ENCODE measurements around the gene EIF4E3.
A peak's percentile ranks its signal among the peaks of the same experiment; 100 is the strongest.

The EIF4E3 gene

DNA sequence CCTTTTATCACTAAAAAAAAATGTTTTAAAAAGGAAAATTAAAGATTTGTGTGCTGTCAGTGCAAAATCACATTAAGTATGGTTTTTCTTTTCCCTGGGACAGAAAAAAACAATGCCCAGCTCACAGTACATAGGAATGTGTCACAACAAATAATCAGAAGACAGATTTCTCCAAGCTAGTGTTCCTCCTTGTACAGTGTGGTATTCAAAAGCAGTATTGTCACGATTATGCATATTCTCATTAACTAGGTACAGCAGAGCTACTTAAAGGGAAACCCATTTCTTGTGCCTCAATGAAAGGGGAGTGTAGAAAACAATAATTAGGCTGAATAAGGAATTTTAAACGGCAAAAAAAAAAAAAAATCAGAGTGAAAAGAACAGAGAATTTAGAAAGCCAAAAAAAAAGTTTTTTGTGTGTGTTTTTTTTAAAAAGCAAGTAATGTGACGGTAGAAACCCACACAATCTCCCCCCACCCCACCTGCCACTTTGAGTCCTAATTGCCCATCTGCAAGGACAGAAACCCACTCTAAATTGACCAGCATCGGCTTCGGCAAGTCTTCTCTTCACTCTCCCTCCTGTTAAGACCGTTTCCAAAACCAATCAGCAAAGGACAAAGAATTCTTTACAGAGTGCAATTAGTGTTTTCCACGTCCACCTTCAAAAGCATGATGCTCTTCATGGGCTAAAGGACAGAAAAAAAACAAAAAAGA lies 41.0 kb downstream of the EIF4E3 start:
- no peak for FAIRE-seq
- DNase-seq (ENCODE audit: insufficient read length) = no peak
- TF ChIP-seq TAF1 (IDR thresholded peaks at IDR 0.05; ENCODE audit: borderline replicate concordance, low read depth, low read length) (no peak), POLR2A (IDR thresholded peaks at IDR 0.05; ENCODE audit: low read depth, low read length) (no peak), POLR2AphosphoS5 (IDR thresholded peaks at IDR 0.05; ENCODE audit: low read depth, low read length) (no peak)

DNA sequence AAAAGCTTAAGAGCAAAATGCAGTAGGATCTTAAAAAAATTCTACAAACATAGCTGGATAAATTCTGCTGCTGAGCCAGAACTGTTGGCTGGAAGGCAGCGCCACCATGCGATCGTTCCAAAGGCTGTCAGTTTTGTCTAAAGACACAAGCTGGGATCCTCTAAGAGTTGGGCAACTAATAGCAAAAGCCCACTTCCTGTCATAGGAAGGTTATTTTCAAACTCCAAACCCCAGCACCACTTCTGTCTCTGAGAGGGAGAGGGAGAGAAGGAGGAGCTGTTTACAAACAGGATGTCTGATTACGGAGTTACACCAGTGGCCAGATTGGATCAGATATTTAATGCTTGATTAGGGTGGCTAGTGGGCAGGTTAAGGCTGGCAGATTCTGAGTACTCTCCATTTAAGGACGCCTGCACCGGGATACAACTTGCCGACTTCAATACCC lies 44.0 kb downstream of the EIF4E3 start:
- peak; percentile 73 for FAIRE-seq
- no peak for DNase-seq (ENCODE audit: insufficient read length)
- TF ChIP-seq TAF1 (IDR thresholded peaks at IDR 0.05; ENCODE audit: borderline replicate concordance, low read depth, low read length) = no peak
- TF ChIP-seq POLR2A (IDR thresholded peaks at IDR 0.05; ENCODE audit: low read depth, low read length) = no peak
- no peak for TF ChIP-seq POLR2AphosphoS5 (IDR thresholded peaks at IDR 0.05; ENCODE audit: low read depth, low read length)

DNA sequence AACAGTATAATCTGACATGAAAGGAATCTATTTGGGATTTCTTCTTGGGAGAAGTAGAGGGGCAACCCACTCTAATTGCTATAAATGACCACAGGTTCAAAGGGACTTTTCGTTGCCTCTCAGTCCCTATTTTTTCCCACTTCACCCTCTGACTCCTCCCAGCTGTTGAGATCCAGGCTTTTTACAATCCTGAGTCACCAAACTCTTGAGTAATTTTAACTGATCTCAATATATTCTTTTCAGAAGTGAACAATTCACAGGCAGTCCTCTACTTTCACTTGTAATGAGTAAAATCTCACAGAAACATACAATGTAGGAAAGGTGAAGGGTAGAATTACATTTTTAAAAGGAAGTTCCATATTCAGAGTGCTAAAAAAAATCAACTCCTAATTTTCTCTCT lies 44.6 kb downstream of the EIF4E3 start:
- TF ChIP-seq TAF1 (IDR thresholded peaks at IDR 0.05; ENCODE audit: borderline replicate concordance, low read depth, low read length) = no peak
- no peak for TF ChIP-seq POLR2A (IDR thresholded peaks at IDR 0.05; ENCODE audit: low read depth, low read length)
- TF ChIP-seq POLR2AphosphoS5 (IDR thresholded peaks at IDR 0.05; ENCODE audit: low read depth, low read length) = no peak
- no peak for FAIRE-seq
- DNase-seq (ENCODE audit: insufficient read length) = no peak

DNA sequence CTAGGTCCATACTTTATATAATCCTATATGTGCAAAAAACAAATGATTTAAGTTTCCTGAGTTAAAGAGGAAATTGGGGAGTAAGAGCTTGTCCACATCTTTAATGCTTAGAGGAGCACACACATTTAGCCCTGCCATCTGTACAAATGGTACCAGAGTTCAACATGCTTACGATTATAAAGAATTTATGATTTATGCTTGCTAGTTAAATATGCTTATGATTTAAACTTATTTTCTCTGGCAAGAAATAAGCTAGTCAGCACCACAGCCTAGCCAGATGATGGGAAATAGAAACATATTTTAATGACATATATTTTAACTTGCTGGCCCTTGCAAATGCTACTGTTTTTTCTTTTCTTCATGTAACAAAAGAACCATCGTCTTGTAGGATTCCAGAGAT lies 48.3 kb downstream of the EIF4E3 start:
- FAIRE-seq (no peak), DNase-seq (ENCODE audit: insufficient read length) (no peak)
- TF ChIP-seq TAF1 (IDR thresholded peaks at IDR 0.05; ENCODE audit: borderline replicate concordance, low read depth, low read length) (no peak), POLR2AphosphoS5 (IDR thresholded peaks at IDR 0.05; ENCODE audit: low read depth, low read length) (no peak), POLR2A (IDR thresholded peaks at IDR 0.05; ENCODE audit: low read depth, low read length) (no peak)

DNA sequence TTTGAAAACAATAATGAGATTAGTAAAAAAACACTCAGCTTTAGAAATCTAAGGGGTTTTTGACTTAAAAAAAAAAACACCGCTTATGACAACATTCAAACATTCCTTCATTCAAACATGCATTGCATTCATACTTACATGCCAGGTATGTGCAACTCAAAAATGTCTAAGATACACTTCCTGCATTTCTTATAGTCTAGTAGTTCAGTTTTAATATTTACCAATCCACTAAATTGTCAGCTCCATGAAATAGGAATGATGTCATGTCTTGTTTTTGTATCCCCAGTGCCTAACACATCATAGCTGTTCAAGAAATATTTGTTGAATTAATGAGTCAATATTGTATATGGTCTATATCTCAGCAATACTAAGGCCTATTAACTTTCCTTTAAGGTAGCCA lies 51.7 kb downstream of the EIF4E3 start:
- TF ChIP-seq TAF1 (IDR thresholded peaks at IDR 0.05; ENCODE audit: borderline replicate concordance, low read depth, low read length) (no peak), POLR2A (IDR thresholded peaks at IDR 0.05; ENCODE audit: low read depth, low read length) (no peak), POLR2AphosphoS5 (IDR thresholded peaks at IDR 0.05; ENCODE audit: low read depth, low read length) (no peak)
- FAIRE-seq (no peak), DNase-seq (ENCODE audit: insufficient read length) (no peak)

DNA sequence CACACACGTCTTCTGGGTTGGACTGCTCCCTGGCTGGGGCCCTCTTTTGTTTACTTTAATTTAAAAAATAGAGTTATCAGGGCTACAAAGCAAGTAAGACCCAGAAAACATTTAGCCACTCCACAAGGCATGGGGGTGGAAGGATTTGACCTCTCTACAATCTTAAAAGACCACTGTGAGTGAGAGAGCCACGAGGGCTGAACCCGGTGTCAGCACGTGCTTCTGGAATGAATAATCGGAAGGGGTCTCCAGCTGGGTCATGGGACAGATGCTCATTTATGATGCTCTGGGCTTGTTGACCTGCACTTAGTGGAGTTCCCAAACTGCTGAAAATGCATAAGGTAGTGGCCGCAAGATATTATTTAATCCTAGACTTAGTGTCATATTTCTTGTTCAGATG lies 52.4 kb downstream of the EIF4E3 start:
- TF ChIP-seq POLR2A (IDR thresholded peaks at IDR 0.05; ENCODE audit: low read depth, low read length) = no peak
- no peak for TF ChIP-seq TAF1 (IDR thresholded peaks at IDR 0.05; ENCODE audit: borderline replicate concordance, low read depth, low read length)
- TF ChIP-seq POLR2AphosphoS5 (IDR thresholded peaks at IDR 0.05; ENCODE audit: low read depth, low read length) = no peak
- DNase-seq (ENCODE audit: insufficient read length) (no peak), FAIRE-seq (no peak)

DNA sequence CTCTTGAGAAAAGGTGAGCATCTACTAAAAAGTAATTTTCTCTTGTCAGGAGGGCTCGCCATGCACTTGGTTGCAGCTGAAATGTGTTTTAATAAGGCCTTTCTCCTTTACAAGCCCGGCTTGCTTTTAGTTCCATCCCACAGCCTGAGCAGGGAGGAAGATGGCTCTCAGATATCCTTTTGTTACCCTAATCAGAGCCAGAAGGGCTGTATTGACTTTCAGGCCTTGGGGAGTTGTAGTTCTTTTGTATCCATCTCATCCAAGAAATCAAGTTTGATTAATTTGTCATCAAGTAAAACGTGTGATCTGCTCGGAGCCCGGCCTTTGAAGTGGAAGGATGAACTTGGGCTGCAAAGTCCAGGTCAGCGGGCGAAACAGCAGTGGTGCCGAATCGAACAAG lies 52.9 kb downstream of the EIF4E3 start:
- TF ChIP-seq POLR2AphosphoS5 (IDR thresholded peaks at IDR 0.05; ENCODE audit: low read depth, low read length) = no peak
- DNase-seq (ENCODE audit: insufficient read length) = no peak
- no peak for FAIRE-seq

DNA sequence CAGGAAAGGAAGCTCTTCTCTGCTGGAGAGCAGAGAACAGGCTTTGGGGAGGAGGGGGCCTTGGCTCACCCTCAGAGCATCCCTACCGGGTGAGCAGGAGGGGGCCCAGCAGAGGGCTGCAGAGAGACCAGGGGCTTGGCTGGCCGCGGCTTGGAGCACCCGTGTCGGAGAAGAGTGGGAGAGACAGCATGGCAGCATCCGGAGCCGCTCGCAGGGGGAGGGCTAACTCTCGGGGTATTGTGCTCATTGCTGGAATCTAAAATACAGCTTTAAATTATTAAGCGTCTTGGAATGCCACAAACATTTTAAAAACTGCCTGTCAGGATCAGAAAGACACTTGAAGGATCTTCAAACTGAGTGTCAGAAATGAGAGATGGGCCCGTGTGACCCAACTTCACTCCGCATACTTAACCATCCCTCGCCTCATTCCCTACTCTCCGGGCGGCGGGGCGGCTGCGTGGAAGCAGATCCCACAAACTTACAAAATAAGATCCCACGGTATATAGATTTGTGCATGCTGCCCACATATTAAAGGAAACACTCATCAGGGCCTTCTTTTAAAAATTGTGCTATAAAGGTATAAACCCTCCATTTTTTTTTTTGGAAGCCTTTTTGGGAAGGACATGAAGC lies 53.9 kb downstream of the EIF4E3 start:
- no peak for FAIRE-seq
- TF ChIP-seq TAF1 (IDR thresholded peaks at IDR 0.05; ENCODE audit: borderline replicate concordance, low read depth, low read length) (no peak), POLR2A (IDR thresholded peaks at IDR 0.05; ENCODE audit: low read depth, low read length) (no peak), POLR2AphosphoS5 (IDR thresholded peaks at IDR 0.05; ENCODE audit: low read depth, low read length) (no peak)

DNA sequence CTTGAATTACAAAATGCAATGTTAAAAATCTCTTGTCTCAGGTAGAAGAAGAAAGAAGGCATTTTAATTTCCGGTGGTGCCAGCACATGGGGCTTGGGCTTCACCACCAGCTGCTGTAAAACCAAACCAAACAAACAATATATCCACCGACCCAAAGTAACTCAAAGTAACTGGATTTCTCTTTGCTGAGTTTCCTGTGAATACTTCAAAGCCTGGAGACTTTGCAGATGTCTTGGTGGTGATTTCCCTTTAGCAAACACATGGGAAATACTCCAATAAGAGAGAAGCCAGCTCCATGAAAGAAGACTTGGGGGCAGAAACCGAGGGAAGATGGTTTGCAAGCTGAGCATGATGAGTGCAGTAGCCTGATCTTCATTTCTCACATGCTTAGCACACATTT lies 62.6 kb downstream of the EIF4E3 start:
- no peak for TF ChIP-seq POLR2A (IDR thresholded peaks at IDR 0.05; ENCODE audit: low read depth, low read length)
- TF ChIP-seq TAF1 (IDR thresholded peaks at IDR 0.05; ENCODE audit: borderline replicate concordance, low read depth, low read length) = no peak
- TF ChIP-seq POLR2AphosphoS5 (IDR thresholded peaks at IDR 0.05; ENCODE audit: low read depth, low read length) = no peak
- FAIRE-seq = no peak
- no peak for DNase-seq (ENCODE audit: insufficient read length)

More for the DNA sequence above, 53.9 kb downstream of the EIF4E3 start:
- DNase-seq (ENCODE audit: insufficient read length) = no peak

DNA sequence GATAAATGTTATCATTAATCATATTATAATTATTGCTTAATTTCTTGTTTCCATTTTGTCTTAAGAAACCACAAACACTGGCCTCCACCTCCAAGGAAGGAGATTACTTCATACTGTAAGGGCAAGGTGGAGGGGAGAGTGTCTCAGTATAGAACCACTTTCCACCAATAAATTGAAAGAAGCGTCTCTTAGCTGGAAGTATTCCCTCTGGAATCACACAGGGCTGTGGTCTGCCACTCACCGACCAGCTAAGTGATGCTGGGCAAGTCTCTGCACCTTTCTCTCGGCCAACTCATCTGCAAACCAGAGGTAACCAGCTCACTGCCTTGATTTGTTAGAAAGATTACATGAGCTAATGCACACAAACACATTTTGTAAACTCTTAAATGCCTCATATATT lies 63.1 kb downstream of the EIF4E3 start:
- TF ChIP-seq POLR2A (IDR thresholded peaks at IDR 0.05; ENCODE audit: low read depth, low read length) (no peak), TAF1 (IDR thresholded peaks at IDR 0.05; ENCODE audit: borderline replicate concordance, low read depth, low read length) (no peak), POLR2AphosphoS5 (IDR thresholded peaks at IDR 0.05; ENCODE audit: low read depth, low read length) (no peak)
- FAIRE-seq (no peak), DNase-seq (ENCODE audit: insufficient read length) (no peak)

DNA sequence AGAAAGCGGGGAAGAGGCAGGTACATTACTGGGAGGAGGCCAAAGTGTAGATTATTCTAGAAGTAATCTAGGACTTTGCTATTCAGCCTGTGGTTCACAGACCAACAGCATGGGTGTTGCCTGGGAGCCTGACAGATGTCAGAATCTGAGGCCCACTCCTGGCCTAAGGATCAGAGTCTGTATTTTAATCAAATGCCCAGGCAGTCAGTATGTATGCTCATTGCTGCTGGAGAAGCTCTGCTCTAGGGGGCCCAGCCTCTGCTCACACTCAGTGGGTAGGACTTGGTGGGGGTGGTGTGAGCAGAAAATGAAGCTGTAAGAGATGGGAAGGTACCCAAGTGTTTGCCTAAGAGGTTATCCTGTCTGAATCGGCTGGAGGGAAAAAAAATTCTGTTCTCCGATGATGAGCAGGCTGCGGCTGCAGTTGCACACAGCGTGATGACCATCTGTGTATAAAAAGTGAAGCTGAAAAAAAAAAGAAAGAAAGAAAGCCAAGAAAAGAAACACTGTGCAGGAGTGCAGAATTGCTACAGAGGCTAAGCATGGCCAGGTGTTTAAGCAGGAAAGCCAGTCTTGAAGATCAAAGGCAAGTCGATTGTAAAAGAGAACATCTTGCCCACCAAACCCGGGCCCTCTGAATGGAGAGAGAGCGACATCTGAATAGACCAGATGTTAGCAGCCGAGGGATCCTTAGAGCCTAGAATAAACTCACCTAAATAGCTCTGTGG lies 65.2 kb downstream of the EIF4E3 start:
- FAIRE-seq (no peak), DNase-seq (ENCODE audit: insufficient read length) (no peak)
- TF ChIP-seq POLR2A (IDR thresholded peaks at IDR 0.05; ENCODE audit: low read depth, low read length) = no peak
- no peak for TF ChIP-seq TAF1 (IDR thresholded peaks at IDR 0.05; ENCODE audit: borderline replicate concordance, low read depth, low read length)
- TF ChIP-seq POLR2AphosphoS5 (IDR thresholded peaks at IDR 0.05; ENCODE audit: low read depth, low read length) = no peak
